Measurements from ENCODE around the gene ATP1A1.
A peak's percentile ranks its signal among the peaks of the same experiment; 100 is the strongest.

The ATP1A1 gene

GRCh38 chr1:116373431-116374352, 648 bp downstream of the ATP1A1 start:
- H2BK12ac ChIP-seq (ENCODE audit: low read length), result no peak overlapping the region
- no peaks in the 10 kb centered on the region for H3K79me1 ChIP-seq (ENCODE audit: low read depth, low read length)
- peak; percentile 71 for DNase-seq (ENCODE audit: low spot score)
- no peak overlapping the region for H3K4ac ChIP-seq (ENCODE audit: low read length)
- peak overlapping the region; percentile 93 for H2BK120ac ChIP-seq (ENCODE audit: low read depth, low read length)
- peak overlapping the region; percentile 88 for H3K9ac ChIP-seq (ENCODE audit: low read depth, low read length, poor library complexity)
- H3K36me3 ChIP-seq (replicated peaks in 1 of 2; ENCODE audit: control insufficient read depth in 2 of 2, insufficient read depth in 2 of 2, low read length in 2 of 2), result no peaks in the 10 kb centered on the region
- H2BK5ac ChIP-seq (ENCODE audit: low read length), result no peak overlapping the region
- peak overlapping the region; percentile 68 for H3K4me2 ChIP-seq (ENCODE audit: insufficient read depth, low read length, poor library complexity, severe bottlenecking)
- H3K4me3 ChIP-seq (ENCODE audit: low read length in 2 of 2), result peak overlapping the region; percentile 59 to 91
- H4K91ac ChIP-seq (ENCODE audit: low read depth, low read length, poor library complexity), result no peak overlapping the region
- H3K27ac ChIP-seq (replicated peaks; ENCODE audit: low read length), result peak overlapping the region; percentile 88
- no peak overlapping the region for H3K14ac ChIP-seq (ENCODE audit: low read length)
- no peaks in the 10 kb centered on the region for H3K9me3 ChIP-seq (replicated peaks in 1 of 2; ENCODE audit: control insufficient read depth in 2 of 2, insufficient read depth in 1 of 2, low read depth in 1 of 2, low read length in 2 of 2)
- H4K8ac ChIP-seq (ENCODE audit: low read depth, low read length), result no peak overlapping the region
- H3K4me1 ChIP-seq (ENCODE audit: control insufficient read depth in 2 of 2, insufficient read depth in 1 of 2, low read depth in 1 of 2, low read length in 2 of 2), result peaks cover 16 to 27% of the 10 kb centered on the region in 2 donors
- H3K23ac ChIP-seq (ENCODE audit: low read depth, low read length, poor library complexity), result peak overlapping the region; percentile 97
- peak overlapping the region; percentile 98 for H3K18ac ChIP-seq (ENCODE audit: low read length)
- peak overlapping the region; percentile 98 for H2AFZ ChIP-seq (ENCODE audit: low read length)
- H3K27me3 ChIP-seq (ENCODE audit: control insufficient read depth in 3 of 3, insufficient read depth in 3 of 3, low read depth in 1 of 3, low read length in 3 of 3), result peaks cover 0 to 8% (median 6%) of the 10 kb centered on the region in 3 experiments
- WGBS, 2 donors (ENCODE audit: extremely low coverage in 2 of 2, insufficient read length in 2 of 2, insufficient replicate concordance in 1 of 2), result no CpG with 5 or more reads among the region's 84 CpGs
- H2BK15ac ChIP-seq (ENCODE audit: low read length), result peak overlapping the region; percentile 91
- H2AK5ac ChIP-seq (ENCODE audit: low read depth, low read length), result peak overlapping the region; percentile 51

- Histone ChIP-seq H3K27me3 (ENCODE audit: control insufficient read depth in 3 of 3, insufficient read depth in 3 of 3, low read depth in 1 of 3, low read length in 3 of 3) (peaks cover 0 to 8% (median 6%) of the 10 kb centered on the region in 3 experiments), H3K79me1 (ENCODE audit: low read depth, low read length) (no peaks in the 10 kb centered on the region), H3K9me3 (replicated peaks in 1 of 2; ENCODE audit: control insufficient read depth in 2 of 2, insufficient read depth in 1 of 2, low read depth in 1 of 2, low read length in 2 of 2) (no peaks in the 10 kb centered on the region), H3K14ac (ENCODE audit: low read length) (no peak overlapping the region), H3K23ac (ENCODE audit: low read depth, low read length, poor library complexity) (no peak overlapping the region), H2BK120ac (ENCODE audit: low read depth, low read length) (no peak overlapping the region), H3K4me2 (ENCODE audit: insufficient read depth, low read length, poor library complexity, severe bottlenecking) (peak overlapping the region; percentile 68), H3K4me3 (ENCODE audit: low read length in 2 of 2) (peak overlapping the region; percentile 59 to 91), H2BK5ac (ENCODE audit: low read length) (no peak overlapping the region), H3K36me3 (replicated peaks in 1 of 2; ENCODE audit: control insufficient read depth in 2 of 2, insufficient read depth in 2 of 2, low read length in 2 of 2) (no peaks in the 10 kb centered on the region), H2BK15ac (ENCODE audit: low read length) (no peak overlapping the region), H3K18ac (ENCODE audit: low read length) (peak overlapping the region; percentile 96), H4K8ac (ENCODE audit: low read depth, low read length) (no peak overlapping the region), H2AFZ (ENCODE audit: low read length) (peak overlapping the region; percentile 98), H2AK5ac (ENCODE audit: low read depth, low read length) (peak overlapping the region; percentile 51), H3K4ac (ENCODE audit: low read length) (no peak overlapping the region), H3K9ac (ENCODE audit: low read depth, low read length, poor library complexity) (peak overlapping the region; percentile 81), H3K27ac (replicated peaks; ENCODE audit: low read length) (peak overlapping the region; percentile 70), H3K4me1 (ENCODE audit: control insufficient read depth in 2 of 2, insufficient read depth in 1 of 2, low read depth in 1 of 2, low read length in 2 of 2) (peaks cover 19 to 27% of the 10 kb centered on the region in 2 donors), H2BK12ac (ENCODE audit: low read length) (no peak overlapping the region), H4K91ac (ENCODE audit: low read depth, low read length, poor library complexity) (no peak overlapping the region)
- DNase-seq (ENCODE audit: low spot score), result no peak
- no CpG with 5 or more reads among the region's 26 CpGs for WGBS, 2 donors (ENCODE audit: extremely low coverage in 2 of 2, insufficient read length in 2 of 2, insufficient replicate concordance in 1 of 2)
These were observed 1.5 kb downstream of the ATP1A1 start for GRCh38 chr1:116374353-116375147.

GRCh38 chr1:116375148-116375886, 2.3 kb downstream of the ATP1A1 start:
- Histone ChIP-seq H3K27me3 (ENCODE audit: control insufficient read depth in 3 of 3, insufficient read depth in 3 of 3, low read depth in 1 of 3, low read length in 3 of 3) (peaks cover 0 to 8% (median 6%) of the 10 kb centered on the region in 3 experiments), H4K91ac (ENCODE audit: low read depth, low read length, poor library complexity) (no peak overlapping the region), H3K4ac (ENCODE audit: low read length) (no peak overlapping the region), H3K4me3 (ENCODE audit: low read length in 2 of 2) (peak overlapping the region in 1 of 2 donors; percentile 59), H4K8ac (ENCODE audit: low read depth, low read length) (no peak overlapping the region), H3K4me2 (ENCODE audit: insufficient read depth, low read length, poor library complexity, severe bottlenecking) (no peak overlapping the region), H3K18ac (ENCODE audit: low read length) (no peak overlapping the region), H2BK5ac (ENCODE audit: low read length) (no peak overlapping the region), H2BK15ac (ENCODE audit: low read length) (no peak overlapping the region), H2AK5ac (ENCODE audit: low read depth, low read length) (no peak overlapping the region), H3K4me1 (ENCODE audit: control insufficient read depth in 2 of 2, insufficient read depth in 1 of 2, low read depth in 1 of 2, low read length in 2 of 2) (peaks cover 20 to 27% of the 10 kb centered on the region in 2 donors), H3K36me3 (replicated peaks in 1 of 2; ENCODE audit: control insufficient read depth in 2 of 2, insufficient read depth in 2 of 2, low read length in 2 of 2) (no peaks in the 10 kb centered on the region), H3K14ac (ENCODE audit: low read length) (no peak overlapping the region), H2AFZ (ENCODE audit: low read length) (no peak overlapping the region), H3K9ac (ENCODE audit: low read depth, low read length, poor library complexity) (no peak overlapping the region), H3K9me3 (replicated peaks in 1 of 2; ENCODE audit: control insufficient read depth in 2 of 2, insufficient read depth in 1 of 2, low read depth in 1 of 2, low read length in 2 of 2) (no peaks in the 10 kb centered on the region), H3K23ac (ENCODE audit: low read depth, low read length, poor library complexity) (no peak overlapping the region), H3K27ac (replicated peaks; ENCODE audit: low read length) (no peak overlapping the region), H2BK12ac (ENCODE audit: low read length) (no peak overlapping the region), H2BK120ac (ENCODE audit: low read depth, low read length) (no peak overlapping the region), H3K79me1 (ENCODE audit: low read depth, low read length) (no peaks in the 10 kb centered on the region)
- WGBS, 2 donors (ENCODE audit: extremely low coverage in 2 of 2, insufficient read length in 2 of 2, insufficient replicate concordance in 1 of 2), result no CpG with 5 or more reads among the region's 8 CpGs
- DNase-seq (ENCODE audit: low spot score), result no peak
